GM12878 (cell line): ENCODE measurements around the gene STK40. TPM values are rescaled to one million over a fixed set of nuclear protein-coding genes. Genes with fewer than 3 reads are reported as not detected.

Experiments used
- ATAC-seq: fragments of 200-7000 bp; cut with Tn5 transposase; 3 replicates; pipeline ENCODE4 v1.9.1; 2020; ENCODE audit warnings: mild to moderate bottlenecking, moderate library complexity
- BruUV-seq: library from RNA; stranded (reverse); fragments of 400-500 nt; replicated peaks from 2 replicates; lab custom pipeline; 2021; lab: Mats Ljungman, UMichigan
- CTCF ChIA-PET: fragments of 300-600 bp; sonication (Branson Sonifier 250); formaldehyde crosslinking; extraction: SDS; loops from one replicate; lab custom pipeline; 2021; ENCODE audit warnings: inconsistent platforms; lab: Yijun Ruan, JAX
- POLR2A ChIA-PET: fragments of 350-600 bp; formaldehyde crosslinking; extraction: SDS; loops from one replicate; lab custom pipeline; 2021; ENCODE audit warnings: inconsistent platforms; lab: Charles Lee
- RAD21 ChIA-PET: fragments of 300-600 bp; sonication (Branson Sonifier 250); formaldehyde crosslinking; loops from one replicate; lab custom pipeline; 2023; ENCODE audit warnings: antibody characterized with exemption; ENCODE audit not compliant: unreplicated experiment; lab: Charles Lee
- SMC1A ChIA-PET: fragments of 300-600 bp; sonication (Branson Sonifier 250); formaldehyde crosslinking; loops from one replicate; lab custom pipeline; 2023; ENCODE audit not compliant: unreplicated experiment, uncharacterized antibody; lab: Charles Lee
- DNase-seq: peaks from one replicate; pipeline ENCODE4 v3.0.0-alpha.2; 2011; ENCODE audit warnings: low read depth, low spot score
- FAIRE-seq: peaks from 3 replicates; lab custom pipeline; 2011; peaks lifted over from hg19 to GRCh38; lab: Jason Lieb, UNC
- H2AFZ ChIP-seq: 2 replicates; pipeline ENCODE4 v1.6.0; 2011; ENCODE audit warnings: low read depth, low read length, control low read depth; ENCODE audit not compliant: control insufficient read depth
- H3K27ac ChIP-seq: 2 replicates; pipeline ENCODE4 v1.5.1; 2011; ENCODE audit warnings: control low read depth; ENCODE audit not compliant: control insufficient read depth, insufficient read depth
- H3K27me3 ChIP-seq, 2 experiments: replicated peaks in 1 of 2; 2 replicates each; pipeline versions ENCODE4 v1.6.0 to v1.6.1; 2011; ENCODE audit warnings: low read length in 1 of 2; ENCODE audit not compliant: control insufficient read depth in 2 of 2, insufficient read depth in 2 of 2
- H3K36me3 ChIP-seq, 2 experiments: 2 replicates each; pipeline ENCODE4 v1.5.1; 2011; ENCODE audit warnings: low read length in 1 of 2; ENCODE audit not compliant: control insufficient read depth in 2 of 2, insufficient read depth in 2 of 2
- H3K4me1 ChIP-seq: 2 replicates; pipeline ENCODE4 v1.6.1; 2011; ENCODE audit warnings: mild to moderate bottlenecking, low read length, moderate library complexity, mixed read lengths; ENCODE audit not compliant: control insufficient read depth, insufficient read depth
- H3K4me2 ChIP-seq: 2 replicates; pipeline ENCODE4 v1.6.0; 2011; ENCODE audit warnings: control low read depth; ENCODE audit not compliant: control insufficient read depth, insufficient read depth
- H3K4me3 ChIP-seq: fragments of 200-600 bp; sonication (generic); 2 replicates; pipeline ENCODE4 v1.5.1; 2016
- H3K79me2 ChIP-seq: 2 replicates; pipeline ENCODE4 v1.6.0; 2011; ENCODE audit warnings: low read length; ENCODE audit not compliant: control insufficient read depth, insufficient read depth
- H3K9ac ChIP-seq: 2 replicates; pipeline ENCODE4 v1.8.0; 2011; ENCODE audit warnings: low read length, control low read depth, mixed read lengths; ENCODE audit not compliant: control insufficient read depth, insufficient read depth
- H3K9me3 ChIP-seq: replicated peaks from 3 replicates; pipeline ENCODE4 v1.5.1; 2011; ENCODE audit warnings: mild to moderate bottlenecking, low read length; ENCODE audit not compliant: control insufficient read depth, insufficient read depth
- H4K20me1 ChIP-seq: 2 replicates; pipeline ENCODE4 v1.6.0; 2011; ENCODE audit not compliant: control insufficient read depth, insufficient read depth
- ESRRA ChIP-seq: IDR thresholded peaks from 2 replicates; pipeline ENCODE4 v1.6.1; 2012; ENCODE audit warnings: mild to moderate bottlenecking, low read length, improper control_type of control experiment
- EZH2 ChIP-seq: IDR thresholded peaks from 2 replicates; pipeline ENCODE4 v1.6.1; 2012; ENCODE audit warnings: low read depth, mild to moderate bottlenecking, control low read depth, inconsistent platforms, low read length, borderline replicate concordance; ENCODE audit not compliant: control insufficient read depth
- FOXK2 ChIP-seq: fragments of 450-650 bp; IDR thresholded peaks from 2 replicates; pipeline ENCODE4 v1.6.1; 2017; ENCODE audit warnings: mild to moderate bottlenecking, moderate library complexity
- GABPA ChIP-seq: IDR thresholded peaks from 2 replicates; pipeline ENCODE4 v1.6.1; 2014; ENCODE audit warnings: antibody characterized with exemption, low read depth, mild to moderate bottlenecking, inconsistent platforms
- NFXL1 ChIP-seq: fragments of 450-650 bp; IDR thresholded peaks from 2 replicates; pipeline ENCODE4 v1.6.1; 2017; ENCODE audit warnings: antibody characterized with exemption, mild to moderate bottlenecking, borderline replicate concordance
- SMAD1 ChIP-seq: fragments of 450-650 bp; IDR thresholded peaks from 2 replicates; pipeline ENCODE4 v1.6.1; 2018; ENCODE audit warnings: mild to moderate bottlenecking, low read depth; ENCODE audit not compliant: partially characterized antibody
- SP1 ChIP-seq: IDR thresholded peaks from one replicate; pipeline ENCODE4 v1.6.1; 2011; ENCODE audit warnings: low read depth, low read length
- YY1 ChIP-seq: IDR thresholded peaks from 2 replicates; pipeline ENCODE4 v1.6.1; 2011; ENCODE audit warnings: low read depth, mild to moderate bottlenecking, low read length
- WGBS: methylation state at CpG from one replicate; pipeline ENCODE4 v1.1.6; 2016; ENCODE audit warnings: low lambda C conversion rate; ENCODE audit not compliant: insufficient replicate concordance, insufficient coverage; ENCODE audit errors: missing lambda C conversion rate; 5-methylcytosine and 5-hydroxymethylcytosine counted together
- in situ Hi-C: fragments of 300-500 bp; cut with MboI; formaldehyde crosslinking; loops from 9 replicates; pipeline ENCODE4 v1.14.3; 2018; ENCODE audit warnings: mixed read lengths
- intact Hi-C: fragments of 100-400 bp; cut with micrococcal nuclease; formaldehyde crosslinking; loops from one replicate; pipeline ENCODE4 v1.14.2; 2022; ENCODE audit not compliant: unreplicated experiment
- polyA plus RNA-seq, 11 experiments: library from polyadenylated mRNA; depleted of rRNA in 4 of 11; unstranded in 6 of 11; stranded (reverse) in 5 of 11; fragments of >200 nt; fragmentation: Nextera tagmentation in 4 of 11; fragmentation: Illumina TruSeq in 1 of 11; extraction: Ambion mirVana in 4 of 11; extraction: Trizol in 1 of 11; gene quantifications; 1 replicate in 1 of 11; 2 replicates in 10 of 11; pipeline versions ENCODE4 v1.2.1 to v1.2.3, GENCODE V29; 2011 to 2016; ENCODE audit warnings: inconsistent platforms in 2 of 11, missing spikeins in 2 of 11, low read depth in 1 of 11
- total RNA-seq, 4 experiments: library from RNA; depleted of rRNA in 3 of 4; stranded (reverse); fragments of >200 nt in 3 of 4; fragmentation: Illumina TruSeq in 1 of 4; extraction: Trizol in 1 of 4; gene quantifications; 2 replicates each; pipeline versions ENCODE4 v1.2.1 to v1.2.3, GENCODE V29; 2013 to 2021
- TF ChIP-seq, protein P1 (sequence below): IDR thresholded peaks from 2 replicates; pipeline ENCODE4 v1.6.1; 2012; ENCODE audit warnings: low read length, inconsistent platforms
- TF ChIP-seq, protein P2 (sequence below): IDR thresholded peaks from 2 replicates; pipeline ENCODE4 v1.6.1; 2011; ENCODE audit warnings: low read depth, mild to moderate bottlenecking, low read length, moderate library complexity, borderline replicate concordance; ENCODE audit errors: extremely low read depth
- TF ChIP-seq, protein P3 (sequence below): IDR thresholded peaks from 2 replicates; pipeline ENCODE4 v1.6.1; 2012; ENCODE audit warnings: low read depth, low read length, improper control_type of control experiment
- TF ChIP-seq, protein P4 (sequence below): IDR thresholded peaks from 2 replicates; pipeline ENCODE4 v1.6.1; 2012; ENCODE audit warnings: improper control_type of control experiment, low read depth, low read length; ENCODE audit not compliant: insufficient replicate concordance

STK40 gene
- total and polyA plus RNA-seq, 10 of the 15 experiments (the other 5 are each of a cell fraction or from before 2014, with no cell fraction given), result 0.27 to 51.0 (median 29.5) TPM

DNA sequence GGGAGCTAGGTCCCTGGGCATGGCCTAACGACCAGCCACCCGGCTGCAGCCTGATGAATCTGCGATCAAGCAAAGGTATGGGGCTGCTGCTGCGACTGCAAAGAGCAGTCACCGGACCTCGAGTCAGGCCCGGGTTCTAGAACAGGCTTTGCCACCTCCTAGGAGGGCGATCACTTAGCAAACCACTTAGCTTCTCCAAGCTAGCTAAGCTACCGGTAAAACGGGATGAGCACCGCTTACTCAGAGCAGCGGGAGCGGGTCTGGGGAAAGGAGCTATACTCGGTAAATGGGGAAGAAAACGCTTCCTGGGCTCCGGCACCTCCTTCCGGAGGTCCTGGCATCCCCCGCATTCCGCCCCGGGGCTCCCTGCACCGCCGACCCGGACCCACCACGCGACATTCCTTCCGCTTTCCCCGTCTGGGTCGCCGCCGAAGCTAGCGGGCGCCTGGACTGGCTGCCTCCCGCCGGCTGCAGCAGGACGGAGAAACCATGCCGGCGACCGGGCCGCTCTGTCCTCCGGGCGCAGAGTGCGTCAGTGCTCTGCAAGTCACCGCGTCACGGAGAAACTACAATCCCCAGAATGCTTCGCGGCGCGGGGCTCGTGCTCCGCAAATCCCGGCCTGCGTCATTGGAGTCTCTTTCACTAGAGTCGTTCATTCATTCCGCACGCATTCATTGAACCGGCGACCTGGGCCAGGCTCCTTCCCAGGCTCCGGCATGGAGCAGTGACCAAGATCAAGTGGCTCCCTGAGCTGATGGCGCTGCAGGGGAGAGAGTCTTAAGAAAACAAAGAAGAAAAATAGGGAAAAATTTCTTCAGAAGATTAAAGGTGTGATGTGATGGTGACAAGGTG, 11.9 kb upstream of the STK40 start, which contains the start of gene LSM10 (continued):
- TF ChIP-seq NFXL1, result no peak
- TF ChIP-seq SP1, result no peak
- TF ChIP-seq, protein P1, sequence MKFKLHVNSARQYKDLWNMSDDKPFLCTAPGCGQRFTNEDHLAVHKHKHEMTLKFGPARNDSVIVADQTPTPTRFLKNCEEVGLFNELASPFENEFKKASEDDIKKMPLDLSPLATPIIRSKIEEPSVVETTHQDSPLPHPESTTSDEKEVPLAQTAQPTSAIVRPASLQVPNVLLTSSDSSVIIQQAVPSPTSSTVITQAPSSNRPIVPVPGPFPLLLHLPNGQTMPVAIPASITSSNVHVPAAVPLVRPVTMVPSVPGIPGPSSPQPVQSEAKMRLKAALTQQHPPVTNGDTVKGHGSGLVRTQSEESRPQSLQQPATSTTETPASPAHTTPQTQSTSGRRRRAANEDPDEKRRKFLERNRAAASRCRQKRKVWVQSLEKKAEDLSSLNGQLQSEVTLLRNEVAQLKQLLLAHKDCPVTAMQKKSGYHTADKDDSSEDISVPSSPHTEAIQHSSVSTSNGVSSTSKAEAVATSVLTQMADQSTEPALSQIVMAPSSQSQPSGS, result no peak
- no peak for TF ChIP-seq FOXK2
- TF ChIP-seq, protein P2, sequence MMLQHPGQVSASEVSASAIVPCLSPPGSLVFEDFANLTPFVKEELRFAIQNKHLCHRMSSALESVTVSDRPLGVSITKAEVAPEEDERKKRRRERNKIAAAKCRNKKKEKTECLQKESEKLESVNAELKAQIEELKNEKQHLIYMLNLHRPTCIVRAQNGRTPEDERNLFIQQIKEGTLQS, result no peak
- no peak for TF ChIP-seq SMAD1

DNA sequence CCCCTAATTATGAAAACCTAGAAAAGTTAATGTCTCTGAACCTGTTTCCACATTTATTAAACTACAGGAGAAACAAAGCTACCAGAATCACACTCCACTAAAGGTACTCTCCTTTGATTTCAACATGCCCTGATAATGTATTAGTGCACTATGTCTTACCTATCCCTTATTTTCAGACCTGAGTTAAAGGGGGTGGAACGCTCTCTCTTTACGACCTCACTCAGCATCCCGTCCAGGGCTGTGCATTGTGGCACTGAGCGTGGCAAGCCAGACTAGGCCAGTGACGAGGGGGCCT, 11.3 kb upstream of the STK40 start:
- ChIA-PET CTCF (interaction anchor here (0.6 to 3.4 kb wide), 12 partner anchors 8 to 847 kb away, joined by 3 to 25 read pairs (median 4); partner anchors contain the start of genes MRPS15 and TRAPPC3), SMC1A (interaction anchor here (0.9 to 3.8 kb wide), 10 partner anchors 10 to 247 kb away, joined by 3 to 36 read pairs (median 5); partner anchors contain the start of gene TRAPPC3), POLR2A (interaction anchor here (0.6 to 5.8 kb wide), 12 partner anchors 9 to 248 kb away, joined by 3 to 79 read pairs (median 5); partner anchors contain the start of genes MRPS15, OSCP1, STK40 and THRAP3), RAD21 (interaction anchor here (0.7 to 2.0 kb wide), 6 partner anchors 9 to 247 kb away, joined by 3 to 20 read pairs (median 4); no protein-coding TSS in a partner anchor)
- peak overlapping the region; percentile 76 for H3K9ac ChIP-seq
- peaks cover 18% of the 10 kb centered on the region for H3K4me1 ChIP-seq
- H3K9me3 ChIP-seq, result peaks cover 2% of the 10 kb centered on the region; the same call in 2 of the 3 replicates
- H3K4me3 ChIP-seq, result peak overlapping the region; percentile 94
- H3K27me3 ChIP-seq, result no peaks in the 10 kb centered on the region
- DNase-seq, result no peak
- H3K4me2 ChIP-seq, result peak overlapping the region; percentile 93
- peak; percentile 77 for ATAC-seq
- WGBS, result 0% methylated on average over 5 of the region's 5 CpGs
- no peak for FAIRE-seq
- H3K79me2 ChIP-seq, result peaks cover 28% of the 10 kb centered on the region
- H3K36me3 ChIP-seq, result peaks cover 0 to 11% of the 10 kb centered on the region in 2 experiments; a peak in 3 of 4 replicates
- H4K20me1 ChIP-seq, result no peaks in the 10 kb centered on the region
- BruUV-seq, result no TSS peak
- in situ Hi-C loops, result no loop called here
- intact Hi-C loops, result no loop called here
- peak overlapping the region; percentile 94 for H2AFZ ChIP-seq
- H3K27ac ChIP-seq, result peak overlapping the region; percentile 77
- TF ChIP-seq ESRRA (no peak), YY1 (no peak), GABPA (no peak), FOXK2 (no peak), EZH2 (no peak), SMAD1 (no peak)
- TF ChIP-seq, protein P3, sequence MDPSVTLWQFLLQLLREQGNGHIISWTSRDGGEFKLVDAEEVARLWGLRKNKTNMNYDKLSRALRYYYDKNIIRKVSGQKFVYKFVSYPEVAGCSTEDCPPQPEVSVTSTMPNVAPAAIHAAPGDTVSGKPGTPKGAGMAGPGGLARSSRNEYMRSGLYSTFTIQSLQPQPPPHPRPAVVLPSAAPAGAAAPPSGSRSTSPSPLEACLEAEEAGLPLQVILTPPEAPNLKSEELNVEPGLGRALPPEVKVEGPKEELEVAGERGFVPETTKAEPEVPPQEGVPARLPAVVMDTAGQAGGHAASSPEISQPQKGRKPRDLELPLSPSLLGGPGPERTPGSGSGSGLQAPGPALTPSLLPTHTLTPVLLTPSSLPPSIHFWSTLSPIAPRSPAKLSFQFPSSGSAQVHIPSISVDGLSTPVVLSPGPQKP, result no peak
- TF ChIP-seq, protein P4, sequence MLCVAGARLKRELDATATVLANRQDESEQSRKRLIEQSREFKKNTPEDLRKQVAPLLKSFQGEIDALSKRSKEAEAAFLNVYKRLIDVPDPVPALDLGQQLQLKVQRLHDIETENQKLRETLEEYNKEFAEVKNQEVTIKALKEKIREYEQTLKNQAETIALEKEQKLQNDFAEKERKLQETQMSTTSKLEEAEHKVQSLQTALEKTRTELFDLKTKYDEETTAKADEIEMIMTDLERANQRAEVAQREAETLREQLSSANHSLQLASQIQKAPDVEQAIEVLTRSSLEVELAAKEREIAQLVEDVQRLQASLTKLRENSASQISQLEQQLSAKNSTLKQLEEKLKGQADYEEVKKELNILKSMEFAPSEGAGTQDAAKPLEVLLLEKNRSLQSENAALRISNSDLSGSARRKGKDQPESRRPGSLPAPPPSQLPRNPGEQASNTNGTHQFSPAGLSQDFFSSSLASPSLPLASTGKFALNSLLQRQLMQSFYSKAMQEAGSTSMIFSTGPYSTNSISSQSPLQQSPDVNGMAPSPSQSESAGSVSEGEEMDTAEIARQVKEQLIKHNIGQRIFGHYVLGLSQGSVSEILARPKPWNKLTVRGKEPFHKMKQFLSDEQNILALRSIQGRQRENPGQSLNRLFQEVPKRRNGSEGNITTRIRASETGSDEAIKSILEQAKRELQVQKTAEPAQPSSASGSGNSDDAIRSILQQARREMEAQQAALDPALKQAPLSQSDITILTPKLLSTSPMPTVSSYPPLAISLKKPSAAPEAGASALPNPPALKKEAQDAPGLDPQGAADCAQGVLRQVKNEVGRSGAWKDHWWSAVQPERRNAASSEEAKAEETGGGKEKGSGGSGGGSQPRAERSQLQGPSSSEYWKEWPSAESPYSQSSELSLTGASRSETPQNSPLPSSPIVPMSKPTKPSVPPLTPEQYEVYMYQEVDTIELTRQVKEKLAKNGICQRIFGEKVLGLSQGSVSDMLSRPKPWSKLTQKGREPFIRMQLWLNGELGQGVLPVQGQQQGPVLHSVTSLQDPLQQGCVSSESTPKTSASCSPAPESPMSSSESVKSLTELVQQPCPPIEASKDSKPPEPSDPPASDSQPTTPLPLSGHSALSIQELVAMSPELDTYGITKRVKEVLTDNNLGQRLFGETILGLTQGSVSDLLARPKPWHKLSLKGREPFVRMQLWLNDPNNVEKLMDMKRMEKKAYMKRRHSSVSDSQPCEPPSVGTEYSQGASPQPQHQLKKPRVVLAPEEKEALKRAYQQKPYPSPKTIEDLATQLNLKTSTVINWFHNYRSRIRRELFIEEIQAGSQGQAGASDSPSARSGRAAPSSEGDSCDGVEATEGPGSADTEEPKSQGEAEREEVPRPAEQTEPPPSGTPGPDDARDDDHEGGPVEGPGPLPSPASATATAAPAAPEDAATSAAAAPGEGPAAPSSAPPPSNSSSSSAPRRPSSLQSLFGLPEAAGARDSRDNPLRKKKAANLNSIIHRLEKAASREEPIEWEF, result no peak
